IMR-90 (cell line): Measurements from ENCODE around the gene ANKHD1.

Experiments used
- CEBPB ChIP-seq: IDR thresholded peaks from 2 replicates; pipeline ENCODE4 v1.6.1; 2012; ENCODE audit warnings: low read depth, low read length, improper control_type of control experiment
- FOS ChIP-seq: fragments of 150-350 bp; IDR thresholded peaks from 2 replicates; pipeline ENCODE4 v1.6.1; 2016; ENCODE audit warnings: low read depth, low read length
- POLR2A ChIP-seq: IDR thresholded peaks from 2 replicates; pipeline ENCODE4 v1.6.1; 2012; ENCODE audit warnings: mild to moderate bottlenecking, low read depth, low read length
- TF ChIP-seq, protein P1 (sequence below): conservative IDR thresholded peaks from 2 replicates; pipeline ENCODE4 v1.5.1; 2012; ENCODE audit warnings: mild to moderate bottlenecking, low read depth, low read length, improper control_type of control experiment

- TF ChIP-seq, protein P1, sequence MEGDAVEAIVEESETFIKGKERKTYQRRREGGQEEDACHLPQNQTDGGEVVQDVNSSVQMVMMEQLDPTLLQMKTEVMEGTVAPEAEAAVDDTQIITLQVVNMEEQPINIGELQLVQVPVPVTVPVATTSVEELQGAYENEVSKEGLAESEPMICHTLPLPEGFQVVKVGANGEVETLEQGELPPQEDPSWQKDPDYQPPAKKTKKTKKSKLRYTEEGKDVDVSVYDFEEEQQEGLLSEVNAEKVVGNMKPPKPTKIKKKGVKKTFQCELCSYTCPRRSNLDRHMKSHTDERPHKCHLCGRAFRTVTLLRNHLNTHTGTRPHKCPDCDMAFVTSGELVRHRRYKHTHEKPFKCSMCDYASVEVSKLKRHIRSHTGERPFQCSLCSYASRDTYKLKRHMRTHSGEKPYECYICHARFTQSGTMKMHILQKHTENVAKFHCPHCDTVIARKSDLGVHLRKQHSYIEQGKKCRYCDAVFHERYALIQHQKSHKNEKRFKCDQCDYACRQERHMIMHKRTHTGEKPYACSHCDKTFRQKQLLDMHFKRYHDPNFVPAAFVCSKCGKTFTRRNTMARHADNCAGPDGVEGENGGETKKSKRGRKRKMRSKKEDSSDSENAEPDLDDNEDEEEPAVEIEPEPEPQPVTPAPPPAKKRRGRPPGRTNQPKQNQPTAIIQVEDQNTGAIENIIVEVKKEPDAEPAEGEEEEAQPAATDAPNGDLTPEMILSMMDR: no peak
- TF ChIP-seq FOS (no peak), CEBPB (no peak), POLR2A (no peak)
Observed at GRCh38 chr5:140381972-140382371, 19.7 kb upstream of the ANKHD1 start.
